Left cardiac atrium (tissue), 4 donors: ENCODE measurements around the gene ST7. TPM values are rescaled to one million over a fixed set of nuclear protein-coding genes. Genes with fewer than 3 reads are reported as not detected.
A peak's percentile ranks its signal among the peaks of the same experiment; 100 is the strongest.

Experiments
- ATAC-seq, 2 donors: fragments of 200-7000 bp; cut with Tn5 transposase; one replicate each; pipeline ENCODE4 v1.9.1; 2020; ENCODE audit warnings: mild to moderate bottlenecking in 2 of 2, moderate library complexity in 2 of 2
- DNase-seq: peaks from one replicate; pipeline ENCODE4 v3.0.0-alpha.2; 2020
- intact Hi-C, 2 donors: fragments of 100-400 bp; cut with DNase I; formaldehyde crosslinking; loops; one replicate each; pipeline versions ENCODE4 v1.14.1 to v1.15.1; 2022 to 2023
- total RNA-seq, 2 donors: library from RNA; stranded (reverse); fragmentation: NEBNext Ultra II Directional; extraction: Animal tissue kit (Norgen Biotek cat#: 25700); gene quantifications; one replicate each; pipeline ENCODE4 v1.2.1, GENCODE V29; 2021
- donor health status: DM: no; HTN: yes; CAD: no.
- donor health status: DM: no; HTN: yes; CAD: no; lungs with severe emphysema.
- donor health status: DM: yes; HTN: yes; CAD: no.
- donor health status: Dilated cardiomyopathy.

ST7 gene
- total RNA-seq, 2 donors from 2014 or later, result 27.5 to 33.1 TPM

GRCh38 chr7:117124591-117125220 is 171.4 kb downstream of the ST7 start:
- ATAC-seq, result peak; percentile 64 to 89
- DNase-seq, result peak; percentile 79
- intact Hi-C loops, result loop anchor here in 1 of 2 donors (5.0 kb wide), 1 partner anchor 197 kb away; no protein-coding TSS in a partner anchor

GRCh38 chr7:117126676-117127075 is 173.4 kb downstream of the ST7 start:
- ATAC-seq (no peak), DNase-seq (no peak)
- intact Hi-C loops, result loop anchor here in 1 of 2 donors (5.0 kb wide), 1 partner anchor 199 kb away; no protein-coding TSS in a partner anchor

DNA sequence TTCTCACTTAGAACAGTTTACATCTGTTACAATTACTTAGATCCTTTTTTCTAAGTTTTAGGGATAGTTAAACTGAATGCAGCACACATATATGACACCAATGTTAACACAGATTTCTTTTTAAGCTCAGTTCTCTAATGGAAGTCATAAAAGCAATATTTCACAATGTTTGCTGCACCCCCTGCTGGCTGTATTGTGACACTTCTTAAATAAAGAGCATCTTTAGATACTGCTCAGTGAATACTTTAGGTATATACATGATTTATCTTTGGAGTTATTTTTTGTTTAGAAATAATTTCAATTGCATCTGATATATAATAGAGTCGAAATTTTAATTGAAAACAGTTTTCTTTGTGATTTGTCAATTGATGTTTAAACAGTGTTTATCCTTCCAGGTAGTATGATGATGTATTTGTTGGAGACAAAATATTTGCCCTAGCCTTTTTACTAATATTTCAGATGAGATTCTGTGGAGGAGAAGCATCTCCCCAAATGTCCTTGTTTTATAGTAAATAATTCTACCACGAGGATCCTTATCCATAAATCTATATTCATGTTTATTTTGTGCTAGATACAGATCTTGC is 174.4 kb downstream of the ST7 start:
- intact Hi-C loops, result loop anchor here in 1 of 2 donors (5.0 kb wide), 1 partner anchor 200 kb away; no protein-coding TSS in a partner anchor
- ATAC-seq, result peak in 1 of 2 donors; percentile 33
- peak; percentile 52 for DNase-seq

DNA sequence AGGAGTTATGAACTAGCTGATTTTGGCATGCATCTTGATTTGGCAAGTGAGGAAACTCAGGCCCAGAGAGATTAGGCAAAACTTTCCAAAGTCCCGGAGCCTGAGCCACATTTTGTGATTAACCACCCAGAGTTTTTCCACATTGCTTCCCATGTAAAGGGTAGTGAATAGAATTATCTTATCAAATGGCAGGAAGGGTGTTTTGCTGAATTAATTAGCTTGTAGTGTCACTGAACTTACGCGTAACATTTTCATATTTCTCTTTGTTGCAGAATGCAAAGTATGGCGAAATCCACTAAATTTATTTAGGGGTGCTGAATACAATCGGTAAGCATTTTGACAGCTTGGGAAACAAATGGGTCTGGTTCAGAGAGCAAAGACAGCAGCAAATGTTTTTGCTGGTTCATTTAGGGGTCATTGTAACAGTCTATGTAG is 176.2 kb downstream of the ST7 start:
- intact Hi-C loops, result loop anchor here in 1 of 2 donors (5.0 kb wide), 1 partner anchor 202 kb away; no protein-coding TSS in a partner anchor
- DNase-seq (peak; percentile 25), ATAC-seq (peak; percentile 46 to 47)

- DNase-seq (no peak), ATAC-seq (no peak)
- intact Hi-C loops, result no loop called here
Observed at GRCh38 chr7:117130262-117130661, 177.0 kb downstream of the ST7 start.

GRCh38 chr7:117132321-117133120 is 179.2 kb downstream of the ST7 start:
- ATAC-seq, result peak in 1 of 2 donors; percentile 50
- intact Hi-C loops, result no loop called here

DNA sequence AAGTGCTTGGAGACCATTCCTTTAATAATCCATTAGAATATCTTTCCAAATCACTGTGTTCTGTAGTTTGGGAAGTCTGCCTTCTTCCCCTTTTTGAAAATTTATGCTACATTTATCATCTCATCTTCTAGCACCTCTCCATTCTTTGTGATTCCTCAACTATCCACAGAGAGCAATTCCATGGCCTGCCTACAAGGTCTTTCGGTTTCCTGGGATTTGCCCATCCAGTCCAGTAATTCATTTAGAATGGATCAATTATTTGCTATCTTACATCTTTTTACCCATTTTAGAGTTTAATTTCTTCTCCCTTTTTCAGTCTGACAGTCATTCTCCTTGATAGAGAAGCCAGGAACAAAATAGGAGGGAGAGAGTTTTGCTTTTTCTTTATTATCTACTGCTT is 179.8 kb downstream of the ST7 start:
- ATAC-seq (no peak), DNase-seq (no peak)
- intact Hi-C loops, result no loop called here

More at GRCh38 chr7:117132321-117133120, 179.2 kb downstream of the ST7 start:
- no peak for DNase-seq

GRCh38 chr7:117134411-117134810 is 181.1 kb downstream of the ST7 start:
- DNase-seq (no peak), ATAC-seq (no peak)
- intact Hi-C loops, result no loop called here

DNA sequence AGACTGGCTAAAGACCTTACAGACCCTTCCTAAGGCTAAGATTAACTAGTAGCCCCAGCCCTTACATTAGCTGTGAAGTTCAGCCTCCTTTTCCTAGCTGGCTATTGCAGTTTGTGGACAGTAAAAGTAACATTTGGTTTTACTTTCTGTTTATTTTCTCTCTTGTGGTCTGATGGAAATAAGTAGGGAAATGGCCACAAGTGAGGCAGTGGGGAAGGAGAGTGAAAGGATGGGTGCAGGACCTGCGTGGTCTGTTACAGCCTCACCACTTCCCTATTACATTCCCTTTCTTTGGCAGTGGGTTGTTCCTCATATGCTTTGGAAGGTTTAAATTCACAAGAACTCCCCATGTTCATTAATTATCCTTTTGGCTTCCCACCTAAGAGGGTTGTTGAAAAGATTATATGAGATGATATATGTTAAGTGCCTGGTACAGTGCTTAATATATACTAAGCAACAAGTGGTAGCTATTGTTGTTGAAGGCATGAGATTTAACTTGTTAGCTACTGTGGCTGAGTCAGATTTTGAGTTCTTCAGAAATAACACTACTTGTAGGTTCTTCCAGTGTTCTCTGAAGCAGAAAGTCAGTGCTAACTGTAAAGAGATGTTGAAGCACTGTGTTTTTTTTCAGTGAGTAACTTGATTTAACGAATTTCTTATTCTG is 181.7 kb downstream of the ST7 start:
- ATAC-seq (peak in 1 of 2 donors; percentile 43), DNase-seq (no peak)
- intact Hi-C loops, result no loop called here

- intact Hi-C loops, result no loop called here
- no peak for DNase-seq
- ATAC-seq, result no peak
Observed at GRCh38 chr7:117135553-117135891, 182.2 kb downstream of the ST7 start.

DNA sequence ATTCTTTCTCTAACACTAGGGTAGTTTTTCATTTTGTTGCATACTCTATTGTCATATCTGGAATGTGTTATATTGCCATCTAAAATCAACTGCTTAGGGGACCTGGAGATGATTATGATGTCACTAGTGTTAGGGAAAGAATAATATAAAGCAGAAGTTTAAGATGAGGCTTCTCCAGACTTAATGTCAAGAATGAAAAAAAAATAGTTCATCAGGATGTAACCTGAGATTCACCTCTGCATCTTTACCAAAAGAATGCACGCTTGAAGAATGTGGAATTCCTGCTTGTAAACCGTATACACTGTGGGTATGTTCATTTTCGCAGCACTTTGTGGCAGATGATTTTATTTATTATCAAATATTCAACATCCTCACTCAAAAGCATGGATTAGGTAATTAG is 184.6 kb downstream of the ST7 start:
- intact Hi-C loops, result no loop called here
- DNase-seq, result no peak
- ATAC-seq, result no peak

DNA sequence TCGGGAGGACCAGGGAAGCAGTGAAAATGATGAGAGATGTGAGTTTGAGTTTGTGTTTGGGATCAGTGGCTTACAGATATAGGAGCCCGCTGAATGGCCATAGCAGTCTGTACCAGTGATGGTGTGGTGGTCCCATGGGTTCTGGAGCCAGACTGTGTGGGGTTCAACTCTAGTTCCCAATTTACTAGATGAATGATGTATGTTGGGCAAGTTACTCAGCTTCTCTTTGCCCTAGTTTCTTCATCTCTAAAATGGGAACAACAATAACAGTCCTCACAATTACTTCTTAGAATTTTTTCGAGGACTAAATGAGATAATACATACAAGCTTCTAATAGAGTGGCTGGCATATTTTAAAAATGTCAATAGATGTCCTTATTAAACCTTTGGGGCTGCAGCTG is 185.2 kb downstream of the ST7 start:
- DNase-seq (no peak), ATAC-seq (no peak)
- intact Hi-C loops, result no loop called here

GRCh38 chr7:117138981-117139380 is 185.7 kb downstream of the ST7 start:
- ATAC-seq, result no peak
- DNase-seq, result no peak
- intact Hi-C loops, result no loop called here

GRCh38 chr7:117139397-117139984 is 186.2 kb downstream of the ST7 start:
- ATAC-seq, result no peak
- DNase-seq, result no peak
- intact Hi-C loops, result no loop called here

- DNase-seq (no peak), ATAC-seq (peak in 1 of 2 donors; percentile 33)
- intact Hi-C loops, result no loop called here
Observed at GRCh38 chr7:117140921-117141320, 187.6 kb downstream of the ST7 start.

DNA sequence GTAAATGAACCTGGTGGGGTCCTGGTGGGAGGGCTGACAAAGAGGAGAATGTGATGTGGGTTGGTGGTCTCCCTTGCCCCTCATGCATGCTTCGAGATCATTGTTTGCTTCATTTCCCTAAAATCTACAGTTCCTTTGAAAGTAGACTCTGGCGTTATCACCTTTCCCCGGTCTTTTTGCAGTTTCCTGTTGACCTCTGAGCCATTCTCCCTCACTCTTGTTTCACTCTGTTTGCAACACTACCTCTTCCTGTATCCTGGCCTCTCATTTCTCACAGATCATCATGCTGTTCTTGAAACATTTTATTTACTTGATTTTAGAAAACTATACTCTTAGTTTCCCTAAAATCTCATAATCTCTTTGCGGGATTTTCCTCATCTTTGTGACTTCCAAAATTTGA is 189.8 kb downstream of the ST7 start:
- ATAC-seq (no peak), DNase-seq (no peak)
- intact Hi-C loops, result no loop called here

- ATAC-seq, result no peak
- intact Hi-C loops, result no loop called here
- DNase-seq, result no peak
Observed at GRCh38 chr7:117143580-117143979, 190.3 kb downstream of the ST7 start.

GRCh38 chr7:117145333-117145732 is 192.0 kb downstream of the ST7 start:
- DNase-seq, result no peak
- intact Hi-C loops, result no loop called here
- no peak for ATAC-seq

DNA sequence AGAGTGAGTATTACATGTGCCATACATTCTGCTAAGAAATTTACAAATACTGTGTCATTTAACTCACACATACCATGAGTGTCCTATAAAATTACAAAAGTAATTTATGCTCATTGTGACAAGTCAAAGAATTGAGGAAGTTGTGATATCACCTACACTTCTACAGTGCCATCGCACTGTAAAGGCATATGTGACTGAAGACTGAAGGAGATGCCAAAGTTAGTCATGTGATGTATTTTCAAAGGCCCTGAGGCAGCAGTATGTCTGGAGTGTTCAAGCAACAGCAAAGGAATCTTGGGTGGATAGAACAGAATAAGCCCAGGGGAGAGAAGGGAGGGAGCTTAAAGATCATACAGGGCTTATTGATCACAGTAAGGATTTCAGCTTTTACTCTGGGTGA is 192.8 kb downstream of the ST7 start:
- intact Hi-C loops, result no loop called here
- no peak for DNase-seq
- peak in 1 of 2 donors; percentile 18 for ATAC-seq
